Measurements from ENCODE around the gene THRB. TPM values are rescaled to one million over a fixed set of nuclear protein-coding genes. Genes with fewer than 3 reads are reported as not detected.

The THRB gene
- total RNA-seq, 1 donor: 0.36 TPM

DNA sequence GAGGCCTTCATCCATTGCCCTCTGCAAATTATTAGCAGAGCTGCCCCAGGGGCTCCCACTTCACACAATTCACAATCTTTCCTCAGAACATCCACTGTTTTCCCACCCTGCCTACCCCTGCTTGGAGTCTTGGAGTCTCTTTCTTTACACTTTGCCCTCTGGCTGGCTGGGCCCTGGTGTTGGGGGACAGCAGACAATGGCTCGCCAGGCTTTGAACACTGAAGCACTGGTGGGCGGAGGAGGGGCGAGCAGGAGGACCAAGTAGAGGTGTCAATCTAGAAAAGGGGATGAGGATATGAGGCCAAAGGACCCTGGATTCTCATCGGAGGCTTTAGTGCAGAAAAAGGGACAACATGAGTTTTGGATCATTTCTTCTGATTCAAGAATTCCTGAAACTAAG is 337.5 kb downstream of the THRB start:
- no peaks in the 10 kb centered on the region for H3K79me2 ChIP-seq (ENCODE audit: insufficient read depth, low read length)
- no peaks in the 10 kb centered on the region for H3K27me3 ChIP-seq (ENCODE audit: insufficient read depth, low read length)
- H2AFZ ChIP-seq (ENCODE audit: low read length): no peak overlapping the region
- TF ChIP-seq, protein P1, sequence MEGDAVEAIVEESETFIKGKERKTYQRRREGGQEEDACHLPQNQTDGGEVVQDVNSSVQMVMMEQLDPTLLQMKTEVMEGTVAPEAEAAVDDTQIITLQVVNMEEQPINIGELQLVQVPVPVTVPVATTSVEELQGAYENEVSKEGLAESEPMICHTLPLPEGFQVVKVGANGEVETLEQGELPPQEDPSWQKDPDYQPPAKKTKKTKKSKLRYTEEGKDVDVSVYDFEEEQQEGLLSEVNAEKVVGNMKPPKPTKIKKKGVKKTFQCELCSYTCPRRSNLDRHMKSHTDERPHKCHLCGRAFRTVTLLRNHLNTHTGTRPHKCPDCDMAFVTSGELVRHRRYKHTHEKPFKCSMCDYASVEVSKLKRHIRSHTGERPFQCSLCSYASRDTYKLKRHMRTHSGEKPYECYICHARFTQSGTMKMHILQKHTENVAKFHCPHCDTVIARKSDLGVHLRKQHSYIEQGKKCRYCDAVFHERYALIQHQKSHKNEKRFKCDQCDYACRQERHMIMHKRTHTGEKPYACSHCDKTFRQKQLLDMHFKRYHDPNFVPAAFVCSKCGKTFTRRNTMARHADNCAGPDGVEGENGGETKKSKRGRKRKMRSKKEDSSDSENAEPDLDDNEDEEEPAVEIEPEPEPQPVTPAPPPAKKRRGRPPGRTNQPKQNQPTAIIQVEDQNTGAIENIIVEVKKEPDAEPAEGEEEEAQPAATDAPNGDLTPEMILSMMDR (IDR thresholded peaks at IDR 0.05; ENCODE audit: extremely low read depth, low read depth, low read length): no peak
- H3K9me3 ChIP-seq (ENCODE audit: low read depth, low read length): no peaks in the 10 kb centered on the region
- H3K36me3 ChIP-seq (ENCODE audit: insufficient read depth, low read length): no peaks in the 10 kb centered on the region
- H3K4me1 ChIP-seq (ENCODE audit: insufficient read depth, low read length): no peaks in the 10 kb centered on the region
- no peak overlapping the region for H3K4me3 ChIP-seq (ENCODE audit: insufficient read depth, low read length)
- no peak overlapping the region for H3K4me2 ChIP-seq (ENCODE audit: insufficient read depth, low read length)
- no peak for DNase-seq (ENCODE audit: insufficient read length, low spot score, missing footprints)
- H4K20me1 ChIP-seq (ENCODE audit: insufficient read depth, low read length): no peaks in the 10 kb centered on the region
- H3K27ac ChIP-seq (ENCODE audit: low read depth, low read length): no peak overlapping the region

DNA sequence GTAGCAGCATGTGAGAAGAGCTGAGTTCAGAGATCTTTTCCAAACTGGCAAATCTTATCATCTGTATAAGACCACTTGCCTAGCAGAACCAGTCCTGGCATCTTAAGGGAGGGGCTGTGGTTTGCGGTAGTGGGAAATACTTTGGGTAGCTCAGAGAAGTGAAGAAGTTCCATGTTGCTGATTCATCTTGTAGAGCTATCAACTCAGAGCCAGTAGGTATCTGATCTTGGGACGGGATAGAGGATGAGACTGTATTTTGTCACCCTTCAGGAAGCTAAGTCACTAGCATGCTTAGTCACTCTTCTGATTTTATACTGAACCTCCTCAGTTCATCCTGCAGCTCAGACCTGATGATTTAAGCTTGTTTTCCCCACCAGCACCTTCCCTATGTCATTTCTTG is 338.2 kb downstream of the THRB start:
- Histone ChIP-seq H3K4me2 (ENCODE audit: insufficient read depth, low read length) (no peak overlapping the region), H3K79me2 (ENCODE audit: insufficient read depth, low read length) (no peaks in the 10 kb centered on the region), H3K9me3 (ENCODE audit: low read depth, low read length) (no peaks in the 10 kb centered on the region), H3K36me3 (ENCODE audit: insufficient read depth, low read length) (no peaks in the 10 kb centered on the region), H3K27ac (ENCODE audit: low read depth, low read length) (no peak overlapping the region), H3K27me3 (ENCODE audit: insufficient read depth, low read length) (no peaks in the 10 kb centered on the region), H3K4me3 (ENCODE audit: insufficient read depth, low read length) (no peak overlapping the region), H4K20me1 (ENCODE audit: insufficient read depth, low read length) (no peaks in the 10 kb centered on the region), H2AFZ (ENCODE audit: low read length) (no peak overlapping the region), H3K4me1 (ENCODE audit: insufficient read depth, low read length) (no peaks in the 10 kb centered on the region)
- no peak for DNase-seq (ENCODE audit: insufficient read length, low spot score, missing footprints)
- TF ChIP-seq, protein P1 (IDR thresholded peaks at IDR 0.05; ENCODE audit: extremely low read depth, low read depth, low read length): no peak

DNA sequence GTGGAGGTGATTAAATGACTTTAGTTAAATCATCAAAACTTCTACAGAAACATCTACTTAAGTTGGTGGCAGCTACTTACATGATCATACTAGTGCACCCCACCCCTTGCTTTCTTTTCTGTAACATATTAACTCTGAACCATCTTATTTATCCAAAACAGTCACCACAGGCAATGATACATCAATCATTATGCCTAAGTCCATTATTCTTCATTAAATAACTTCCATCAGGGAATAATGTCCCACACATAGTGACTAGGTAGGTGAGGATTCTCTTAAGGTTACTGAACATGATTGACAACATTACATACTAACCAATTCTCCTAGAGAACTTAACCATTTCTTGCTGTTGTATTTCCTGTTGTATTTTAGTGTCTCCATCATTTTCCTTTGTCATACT is 339.4 kb downstream of the THRB start:
- Histone ChIP-seq H3K79me2 (ENCODE audit: insufficient read depth, low read length) (no peaks in the 10 kb centered on the region), H3K36me3 (ENCODE audit: insufficient read depth, low read length) (no peaks in the 10 kb centered on the region), H2AFZ (ENCODE audit: low read length) (no peak overlapping the region), H3K27me3 (ENCODE audit: insufficient read depth, low read length) (no peaks in the 10 kb centered on the region), H3K4me2 (ENCODE audit: insufficient read depth, low read length) (no peak overlapping the region), H3K27ac (ENCODE audit: low read depth, low read length) (no peak overlapping the region), H3K4me3 (ENCODE audit: insufficient read depth, low read length) (no peak overlapping the region), H3K4me1 (ENCODE audit: insufficient read depth, low read length) (no peaks in the 10 kb centered on the region), H4K20me1 (ENCODE audit: insufficient read depth, low read length) (no peaks in the 10 kb centered on the region), H3K9me3 (ENCODE audit: low read depth, low read length) (no peaks in the 10 kb centered on the region)
- DNase-seq (ENCODE audit: insufficient read length, low spot score, missing footprints): no peak
- TF ChIP-seq, protein P1 (IDR thresholded peaks at IDR 0.05; ENCODE audit: extremely low read depth, low read depth, low read length): no peak

DNA sequence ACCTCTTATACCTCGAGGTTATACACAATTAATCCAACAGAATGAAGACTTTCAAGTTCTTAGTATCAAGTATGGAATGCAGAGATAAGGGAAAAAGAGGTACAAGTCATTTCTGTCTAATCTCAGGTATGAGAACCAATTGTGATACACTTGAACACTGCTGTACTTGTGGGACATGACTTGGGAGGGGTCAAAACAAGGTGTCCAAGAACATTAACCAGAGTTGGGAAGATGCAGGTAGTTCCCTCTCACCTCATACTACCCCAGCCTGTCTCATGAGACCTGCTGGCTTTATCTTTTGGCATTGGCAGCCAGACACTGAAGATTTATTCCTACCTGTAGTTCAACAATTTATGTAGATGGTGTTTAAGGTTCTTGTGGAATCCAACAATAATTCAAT is 339.9 kb downstream of the THRB start:
- TF ChIP-seq, protein P1 (IDR thresholded peaks at IDR 0.05; ENCODE audit: extremely low read depth, low read depth, low read length): no peak
- no peak overlapping the region for H2AFZ ChIP-seq (ENCODE audit: low read length)
- no peak overlapping the region for H3K27ac ChIP-seq (ENCODE audit: low read depth, low read length)
- H3K79me2 ChIP-seq (ENCODE audit: insufficient read depth, low read length): no peaks in the 10 kb centered on the region
- H3K27me3 ChIP-seq (ENCODE audit: insufficient read depth, low read length): no peaks in the 10 kb centered on the region
- H3K36me3 ChIP-seq (ENCODE audit: insufficient read depth, low read length): no peaks in the 10 kb centered on the region
- H3K4me2 ChIP-seq (ENCODE audit: insufficient read depth, low read length): no peak overlapping the region
- H3K9me3 ChIP-seq (ENCODE audit: low read depth, low read length): no peaks in the 10 kb centered on the region
- H3K4me3 ChIP-seq (ENCODE audit: insufficient read depth, low read length): no peak overlapping the region
- H3K4me1 ChIP-seq (ENCODE audit: insufficient read depth, low read length): no peaks in the 10 kb centered on the region
- no peak for DNase-seq (ENCODE audit: insufficient read length, low spot score, missing footprints)
- no peaks in the 10 kb centered on the region for H4K20me1 ChIP-seq (ENCODE audit: insufficient read depth, low read length)

Measured in osteoblast (primary cell).